Measurements from ENCODE around the gene MRPS33. TPM values are rescaled to one million over a fixed set of nuclear protein-coding genes. Genes with fewer than 3 reads are reported as not detected.

Gene MRPS33
- total RNA-seq, 1 experiment from 2014 or later = 57.1 TPM

DNA sequence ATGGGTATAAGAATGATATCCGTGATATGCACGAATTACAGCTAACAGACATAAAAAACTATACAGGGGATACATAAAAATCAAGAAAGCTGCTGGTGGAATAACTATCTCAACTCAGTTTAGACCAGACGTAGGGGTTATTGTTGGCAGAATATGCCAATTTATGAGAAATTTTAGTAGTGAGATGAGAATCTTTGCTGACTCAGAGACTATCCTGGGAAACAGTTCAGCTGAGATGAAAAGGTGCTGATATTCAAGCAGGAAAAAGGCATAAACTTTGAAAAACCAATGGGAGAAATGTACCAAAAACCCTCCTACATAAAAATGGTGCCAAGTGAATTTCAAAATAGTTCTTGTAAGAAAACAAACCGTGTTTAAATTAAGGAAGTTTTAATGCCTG is 3.3 kb downstream of the MRPS33 start:
- H3K79me2 ChIP-seq (ENCODE audit: low read length) = peaks cover 28% of the 10 kb centered on the region
- H3K9me3 ChIP-seq (ENCODE audit: low read length) = no peaks in the 10 kb centered on the region
- H3K27me3 ChIP-seq (ENCODE audit: low read length) = no peaks in the 10 kb centered on the region; the same call in 1 of the 2 replicates
- TF ChIP-seq, protein P1, sequence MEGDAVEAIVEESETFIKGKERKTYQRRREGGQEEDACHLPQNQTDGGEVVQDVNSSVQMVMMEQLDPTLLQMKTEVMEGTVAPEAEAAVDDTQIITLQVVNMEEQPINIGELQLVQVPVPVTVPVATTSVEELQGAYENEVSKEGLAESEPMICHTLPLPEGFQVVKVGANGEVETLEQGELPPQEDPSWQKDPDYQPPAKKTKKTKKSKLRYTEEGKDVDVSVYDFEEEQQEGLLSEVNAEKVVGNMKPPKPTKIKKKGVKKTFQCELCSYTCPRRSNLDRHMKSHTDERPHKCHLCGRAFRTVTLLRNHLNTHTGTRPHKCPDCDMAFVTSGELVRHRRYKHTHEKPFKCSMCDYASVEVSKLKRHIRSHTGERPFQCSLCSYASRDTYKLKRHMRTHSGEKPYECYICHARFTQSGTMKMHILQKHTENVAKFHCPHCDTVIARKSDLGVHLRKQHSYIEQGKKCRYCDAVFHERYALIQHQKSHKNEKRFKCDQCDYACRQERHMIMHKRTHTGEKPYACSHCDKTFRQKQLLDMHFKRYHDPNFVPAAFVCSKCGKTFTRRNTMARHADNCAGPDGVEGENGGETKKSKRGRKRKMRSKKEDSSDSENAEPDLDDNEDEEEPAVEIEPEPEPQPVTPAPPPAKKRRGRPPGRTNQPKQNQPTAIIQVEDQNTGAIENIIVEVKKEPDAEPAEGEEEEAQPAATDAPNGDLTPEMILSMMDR (conservative IDR thresholded peaks at IDR 0.05; ENCODE audit: low read depth, low read length) = no peak
- TF ChIP-seq EZH2phosphoT487 (IDR thresholded peaks at IDR 0.05; ENCODE audit: borderline replicate concordance, low read length) = no peak
- no peak for TF ChIP-seq EZH2 (IDR thresholded peaks at IDR 0.05; ENCODE audit: low read length, unreplicated experiment)
- H3K4me2 ChIP-seq (ENCODE audit: low read length) = no peak overlapping the region
- H3K36me3 ChIP-seq (ENCODE audit: low read depth, low read length) = peaks cover 4% of the 10 kb centered on the region
- H2AFZ ChIP-seq (ENCODE audit: low read length) = no peak overlapping the region
- H3K4me3 ChIP-seq (ENCODE audit: low read length) = no peak overlapping the region
- peaks cover 7% of the 10 kb centered on the region for H3F3A ChIP-seq (ENCODE audit: low read length, unreplicated experiment)
- H3K4me1 ChIP-seq (ENCODE audit: insufficient read depth, low read length) = peaks cover 16% of the 10 kb centered on the region
- ChIA-PET POLR2A (ENCODE audit: unreplicated experiment) (no interaction called here), CTCF (interaction anchor here (1.0 kb wide), 1 partner anchor 200 kb away, joined by 4 read pairs; no protein-coding TSS in a partner anchor)
- no peak overlapping the region for H3K27ac ChIP-seq (ENCODE audit: low read length)
- no peak overlapping the region for H3K9ac ChIP-seq (ENCODE audit: low read length)
- intact Hi-C loops (cut with micrococcal nuclease) = loop anchor here (5.0 kb wide), 1 partner anchor 99 kb away; no protein-coding TSS in a partner anchor
- no peaks in the 10 kb centered on the region for H3K9me2 ChIP-seq (replicated peaks; ENCODE audit: low read length)
- no peaks in the 10 kb centered on the region for H4K20me1 ChIP-seq (ENCODE audit: low read length)
- DNase-seq (no peak), ATAC-seq (no peak)
- no TSS peak for BruUV-seq (replicated peaks)

DNA sequence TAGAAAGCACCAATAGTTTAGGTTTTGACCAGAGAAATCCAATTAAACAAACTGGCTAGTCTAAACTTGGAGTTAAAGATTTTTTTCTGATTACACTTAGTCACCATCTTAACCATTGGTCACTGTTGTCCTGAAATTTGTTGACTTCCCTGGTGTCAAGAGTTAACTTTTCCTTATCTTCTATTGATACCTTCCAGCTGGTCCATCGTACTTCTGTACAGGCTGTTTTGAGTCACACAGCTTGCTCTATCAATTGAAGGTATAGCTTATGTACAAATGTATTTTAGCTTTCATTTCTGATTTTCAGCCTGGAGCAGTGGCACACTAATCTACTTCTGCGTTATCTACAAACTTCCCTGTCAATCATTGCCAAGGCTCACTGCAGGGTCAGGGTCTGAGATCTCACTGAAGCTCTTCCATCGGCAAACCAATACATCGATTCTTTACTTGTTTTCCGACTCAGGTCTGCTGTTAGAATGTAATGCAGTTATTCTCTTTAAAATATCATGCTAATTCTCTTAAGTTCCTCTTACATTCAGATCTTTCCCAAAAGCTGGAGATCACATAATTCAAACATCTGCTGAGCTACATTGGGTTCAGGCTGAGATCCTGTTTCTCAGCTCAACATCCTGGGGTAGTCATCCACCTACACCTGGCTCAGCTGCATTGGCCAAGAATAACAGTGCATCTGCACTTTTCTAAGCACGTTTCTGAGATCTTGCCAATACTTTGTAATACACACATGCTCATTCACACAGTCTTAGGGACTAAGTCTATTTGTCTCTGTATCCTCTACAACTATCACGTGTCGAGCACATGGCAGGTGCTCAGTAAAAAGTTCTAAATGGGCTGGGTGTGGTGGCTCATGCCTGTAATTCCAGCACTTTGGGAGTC is 11.3 kb downstream of the MRPS33 start:
- Histone ChIP-seq H3K9ac (ENCODE audit: low read length) (no peak overlapping the region), H3K4me2 (ENCODE audit: low read length) (no peak overlapping the region), H3F3A (ENCODE audit: low read length, unreplicated experiment) (no peaks in the 10 kb centered on the region), H3K9me2 (replicated peaks; ENCODE audit: low read length) (no peaks in the 10 kb centered on the region), H3K4me3 (ENCODE audit: low read length) (no peak overlapping the region), H3K4me1 (ENCODE audit: insufficient read depth, low read length) (no peaks in the 10 kb centered on the region), H3K9me3 (ENCODE audit: low read length) (no peaks in the 10 kb centered on the region), H3K79me2 (ENCODE audit: low read length) (no peaks in the 10 kb centered on the region), H2AFZ (ENCODE audit: low read length) (no peak overlapping the region), H3K27ac (ENCODE audit: low read length) (no peak overlapping the region), H3K27me3 (ENCODE audit: low read length) (0 out of 2 replicates have a peak, but pooled peaks cover 5% of the 10 kb centered on the region), H3K36me3 (ENCODE audit: low read depth, low read length) (peaks cover 10% of the 10 kb centered on the region), H4K20me1 (ENCODE audit: low read length) (no peaks in the 10 kb centered on the region)
- ATAC-seq = no peak
- intact Hi-C loops (cut with micrococcal nuclease) = no loop called here
- TSS peak; percentile 11 for BruUV-seq (replicated peaks)
- POLR2A ChIA-PET (ENCODE audit: unreplicated experiment) = no interaction called here
- no peak for DNase-seq
- TF ChIP-seq EZH2phosphoT487 (IDR thresholded peaks at IDR 0.05; ENCODE audit: borderline replicate concordance, low read length) = no peak
- TF ChIP-seq, protein P1 (conservative IDR thresholded peaks at IDR 0.05; ENCODE audit: low read depth, low read length) = no peak
- no peak for TF ChIP-seq EZH2 (IDR thresholded peaks at IDR 0.05; ENCODE audit: low read length, unreplicated experiment)
- CTCF ChIA-PET = no interaction called here

DNA sequence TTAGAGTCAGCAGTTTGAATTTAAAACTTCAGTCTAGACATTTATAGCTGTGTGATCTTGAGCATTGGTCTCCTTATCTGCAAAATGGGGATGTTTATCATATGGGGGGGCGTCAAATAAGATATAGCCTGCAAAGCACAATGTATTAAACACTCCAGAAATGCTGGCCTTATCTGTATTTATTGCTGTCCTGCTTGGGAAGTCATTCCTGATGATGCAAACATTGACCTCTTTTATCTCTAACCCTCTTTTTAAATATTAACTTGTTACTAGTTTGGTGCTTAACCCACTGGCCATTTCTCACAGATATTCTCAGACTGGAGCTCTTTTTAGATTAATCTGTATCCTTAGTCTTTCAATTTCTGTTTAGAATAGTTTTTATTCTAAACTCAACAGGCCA is 13.2 kb downstream of the MRPS33 start:
- Histone ChIP-seq H3K36me3 (ENCODE audit: low read depth, low read length) (peaks cover 6% of the 10 kb centered on the region; the same call in 1 of the 2 replicates), H3K79me2 (ENCODE audit: low read length) (no peaks in the 10 kb centered on the region), H3K4me3 (ENCODE audit: low read length) (no peak overlapping the region), H2AFZ (ENCODE audit: low read length) (no peak overlapping the region), H3K9me2 (replicated peaks; ENCODE audit: low read length) (no peaks in the 10 kb centered on the region), H3K27me3 (ENCODE audit: low read length) (0 out of 2 replicates have a peak, but pooled peaks cover 5% of the 10 kb centered on the region), H3K4me2 (ENCODE audit: low read length) (no peak overlapping the region), H3F3A (ENCODE audit: low read length, unreplicated experiment) (no peaks in the 10 kb centered on the region), H3K9ac (ENCODE audit: low read length) (no peak overlapping the region), H3K27ac (ENCODE audit: low read length) (no peak overlapping the region), H4K20me1 (ENCODE audit: low read length) (no peaks in the 10 kb centered on the region), H3K4me1 (ENCODE audit: insufficient read depth, low read length) (no peaks in the 10 kb centered on the region), H3K9me3 (ENCODE audit: low read length) (no peaks in the 10 kb centered on the region)
- DNase-seq (no peak), ATAC-seq (no peak)
- no TSS peak for BruUV-seq (replicated peaks)
- ChIA-PET CTCF (interaction anchor here (0.6 kb wide), 2 partner anchors 15 to 144 kb away, joined by 3 to 4 read pairs; no protein-coding TSS in a partner anchor), POLR2A (ENCODE audit: unreplicated experiment) (interaction anchor here (0.8 kb wide), 1 partner anchor 71 kb away, joined by 3 read pairs; no protein-coding TSS in a partner anchor)
- intact Hi-C loops (cut with micrococcal nuclease) = no loop called here
- TF ChIP-seq EZH2 (IDR thresholded peaks at IDR 0.05; ENCODE audit: low read length, unreplicated experiment) (no peak), EZH2phosphoT487 (IDR thresholded peaks at IDR 0.05; ENCODE audit: borderline replicate concordance, low read length) (no peak)
- TF ChIP-seq, protein P1 (conservative IDR thresholded peaks at IDR 0.05; ENCODE audit: low read depth, low read length) = no peak

Measured in PC-3 (cell line).